CD14-positive monocyte (primary cell): ENCODE data around the gene VPS13A. TPM values are rescaled to one million over a fixed set of nuclear protein-coding genes. Genes with fewer than 3 reads are reported as not detected.

Source experiments
- DNase-seq, 3 donors: peaks; one replicate each; pipeline ENCODE4 v3.0.0-alpha.2; 2011 to 2022
- H2AFZ ChIP-seq: 2 replicates; pipeline ENCODE4 v1.6.0; 2012; ENCODE audit warnings: mild to moderate bottlenecking, low read depth, low read length, inconsistent platforms; ENCODE audit not compliant: insufficient read depth, poor library complexity, severe bottlenecking
- H3K27ac ChIP-seq, 2 donors: 1 replicate in 1 of 2; 2 replicates in 1 of 2; pipeline ENCODE4 v1.5.1; 2012 to 2013; ENCODE audit warnings: low read length in 2 of 2, control low read depth in 1 of 2, inconsistent platforms in 1 of 2, low read depth in 1 of 2, mild to moderate bottlenecking in 1 of 2
- H3K27me3 ChIP-seq, 2 donors: one replicate each; pipeline versions ENCODE4 v1.6.0 to v1.6.1; 2011 to 2013; ENCODE audit warnings: low read length in 2 of 2; ENCODE audit not compliant: control insufficient read depth in 2 of 2, insufficient read depth in 2 of 2
- H3K36me3 ChIP-seq, 2 donors: replicated peaks in 1 of 2; 1 replicate in 1 of 2; 2 replicates in 1 of 2; pipeline versions ENCODE4 v1.5.1 to v1.6.1; 2012 to 2013; ENCODE audit warnings: low read length in 2 of 2, control low read depth in 1 of 2, inconsistent platforms in 1 of 2, mild to moderate bottlenecking in 1 of 2; ENCODE audit not compliant: insufficient read depth in 2 of 2, control insufficient read depth in 1 of 2
- H3K4me1 ChIP-seq, 2 donors: 1 replicate in 1 of 2; 2 replicates in 1 of 2; pipeline versions ENCODE4 v1.5.1 to v1.6.1; 2012 to 2013; ENCODE audit warnings: low read length in 2 of 2, control low read depth in 1 of 2, inconsistent platforms in 1 of 2, mild to moderate bottlenecking in 1 of 2, moderate library complexity in 1 of 2; ENCODE audit not compliant: insufficient read depth in 2 of 2, control insufficient read depth in 1 of 2
- H3K4me2 ChIP-seq: replicated peaks from 2 replicates; pipeline ENCODE3; 2012; ENCODE audit warnings: low read length, moderate library complexity, mild to moderate bottlenecking; ENCODE audit not compliant: poor library complexity, severe bottlenecking; ENCODE audit errors: extremely low read depth
- H3K4me3 ChIP-seq, 3 experiments: fragments of 200-600 bp in 1 of 3; sonication (generic) in 1 of 3; replicated peaks in 1 of 3; 1 replicate in 2 of 3; 2 replicates in 1 of 3; pipeline ENCODE4 v1.5.1; 2011 to 2013; ENCODE audit warnings: low read length in 3 of 3, mild to moderate bottlenecking in 3 of 3, control low read depth in 2 of 3, low read depth in 2 of 3, inconsistent platforms in 1 of 3, moderate library complexity in 1 of 3
- H3K79me2 ChIP-seq: 2 replicates; pipeline ENCODE4 v1.6.0; 2012; ENCODE audit warnings: mild to moderate bottlenecking, control low read depth, inconsistent platforms, low read length, moderate library complexity; ENCODE audit not compliant: insufficient read depth
- H3K9ac ChIP-seq: 2 replicates; pipeline ENCODE4 v1.6.0; 2017; ENCODE audit warnings: low read length, mild to moderate bottlenecking; ENCODE audit not compliant: insufficient read depth, poor library complexity, severe bottlenecking
- H3K9me3 ChIP-seq, 2 donors: replicated peaks in 1 of 2; 1 replicate in 1 of 2; 2 replicates in 1 of 2; pipeline versions ENCODE4 v1.5.1 to v1.6.1; 2012 to 2013; ENCODE audit warnings: low read length in 2 of 2, control low read depth in 1 of 2; ENCODE audit not compliant: control insufficient read depth in 1 of 2, insufficient read depth in 1 of 2
- H4K20me1 ChIP-seq: 2 replicates; pipeline ENCODE4 v1.6.0; 2012; ENCODE audit warnings: mild to moderate bottlenecking, low read length, control low read depth, moderate library complexity; ENCODE audit not compliant: insufficient read depth
- H3K27ac Mint-ChIP-seq, 7 donors: one replicate each; pipeline ENCODE4 v1.8.0; 2020; ENCODE audit warnings: mild to moderate bottlenecking in 7 of 7, mixed read lengths in 7 of 7, moderate library complexity in 6 of 7, inconsistent platforms in 2 of 7
- H3K27me3 Mint-ChIP-seq, 3 donors: one replicate each; pipeline ENCODE4 v1.8.0; 2021 to 2022; ENCODE audit warnings: low read depth in 3 of 3, mild to moderate bottlenecking in 3 of 3, mixed read lengths in 3 of 3, moderate library complexity in 3 of 3, inconsistent platforms in 1 of 3
- H3K36me3 Mint-ChIP-seq, 2 donors: one replicate each; pipeline ENCODE4 v1.8.0; 2020; ENCODE audit warnings: mixed read lengths in 2 of 2, inconsistent platforms in 1 of 2, mild to moderate bottlenecking in 1 of 2
- H3K4me1 Mint-ChIP-seq: one replicate; pipeline ENCODE4 v1.8.0; 2020; ENCODE audit warnings: mild to moderate bottlenecking, mixed read lengths
- H3K4me3 Mint-ChIP-seq, 2 donors: one replicate each; pipeline ENCODE4 v1.8.0; 2020; ENCODE audit warnings: mild to moderate bottlenecking in 2 of 2, mixed read lengths in 2 of 2, moderate library complexity in 1 of 2
- H3K9me3 Mint-ChIP-seq, 7 donors: one replicate each; pipeline ENCODE4 v1.8.0; 2020 to 2022; ENCODE audit warnings: mixed read lengths in 7 of 7, mild to moderate bottlenecking in 6 of 7, moderate library complexity in 6 of 7, inconsistent platforms in 2 of 7
- CTCF ChIP-seq: fragments of 200-600 bp; IDR thresholded peaks from one replicate; pipeline ENCODE4 v1.8.0; 2022; ENCODE audit warnings: antibody characterized with exemption, mild to moderate bottlenecking
- WGBS: methylation state at CpG from one replicate; pipeline ENCODE4 v1.1.5; 2013; ENCODE audit warnings: missing lambda C conversion rate; ENCODE audit not compliant: insufficient coverage; 5-methylcytosine and 5-hydroxymethylcytosine counted together
- intact Hi-C, 2 donors: fragments of 100-400 bp; cut with micrococcal nuclease; formaldehyde crosslinking; loops; one replicate each; pipeline versions ENCODE4 v1.15.0 to v1.15.1; 2023
- polyA plus RNA-seq, 3 donors: library from polyadenylated mRNA; depleted of rRNA in 1 of 3; unstranded in 2 of 3; stranded (reverse) in 1 of 3; fragments of 300-500 nt in 2 of 3; fragments of >200 nt in 1 of 3; fragmentation: Illumina TruSeq in 2 of 3; gene quantifications; 1 replicate in 2 of 3; 2 replicates in 1 of 3; pipeline ENCODE4 v1.2.3, GENCODE V29; 2012 to 2021

VPS13A gene
- polyA plus RNA-seq, 3 donors, result 0.27 to 1.8 (median 1.1) TPM

- Mint-ChIP-seq H3K36me3 (peaks cover 13 to 24% of the 10 kb centered on the region in 2 donors), H3K9me3 (peaks cover 4 to 17% (median 8%) of the 10 kb centered on the region in 7 donors), H3K27me3 (no peaks in the 10 kb centered on the region), H3K4me3 (no peak overlapping the region), H3K27ac (no peak overlapping the region), H3K4me1 (peaks cover 2% of the 10 kb centered on the region)
- Histone ChIP-seq H3K36me3 (no peaks in the 10 kb centered on the region), H2AFZ (no peak overlapping the region), H4K20me1 (no peaks in the 10 kb centered on the region), H3K4me2 (no peak overlapping the region), H3K4me1 (no peaks in the 10 kb centered on the region), H3K4me3 (no peak overlapping the region), H3K79me2 (no peaks in the 10 kb centered on the region), H3K27me3 (no peaks in the 10 kb centered on the region), H3K27ac (no peak overlapping the region), H3K9me3 (no peaks in the 10 kb centered on the region), H3K9ac (no peak overlapping the region)
- no peak for DNase-seq
- peak; percentile 20 for TF ChIP-seq CTCF
- WGBS, result no CpG with 5 or more reads among the region's 1 CpG
- intact Hi-C loops, result no loop called here
Measured at GRCh38 chr9:77291714-77292113, 114.4 kb downstream of the VPS13A start.

GRCh38 chr9:77293949-77294348, 116.6 kb downstream of the VPS13A start:
- H3K27me3 Mint-ChIP-seq, result no peaks in the 10 kb centered on the region
- Histone ChIP-seq H3K79me2 (no peaks in the 10 kb centered on the region), H3K9ac (no peak overlapping the region), H3K4me1 (no peaks in the 10 kb centered on the region), H3K27ac (no peak overlapping the region), H3K4me3 (no peak overlapping the region), H2AFZ (no peak overlapping the region), H3K4me2 (no peak overlapping the region), H3K9me3 (no peaks in the 10 kb centered on the region), H3K27me3 (no peaks in the 10 kb centered on the region), H4K20me1 (no peaks in the 10 kb centered on the region), H3K36me3 (no peaks in the 10 kb centered on the region)
- peaks cover under 1 to 6% (median 3%) of the 10 kb centered on the region in 7 donors for H3K9me3 Mint-ChIP-seq
- WGBS, result 100% methylated on average over 2 of the region's 6 CpGs
- no peak overlapping the region for H3K4me3 Mint-ChIP-seq
- intact Hi-C loops, result no loop called here
- DNase-seq, result no peak
- no peak overlapping the region for H3K27ac Mint-ChIP-seq
- peaks cover 4 to 6% of the 10 kb centered on the region in 2 donors for H3K36me3 Mint-ChIP-seq
- TF ChIP-seq CTCF, result no peak
- H3K4me1 Mint-ChIP-seq, result peaks cover 2% of the 10 kb centered on the region
